Neuron (in vitro differentiated cells): ENCODE results near the gene PRRG3.

ENCODE experiments used
- H2AFZ ChIP-seq: one replicate; pipeline ENCODE4 v1.6.1; 2013; ENCODE audit warnings: low read depth, mild to moderate bottlenecking, inconsistent platforms, low read length, moderate library complexity
- H3K27me3 ChIP-seq: one replicate; pipeline ENCODE4 v1.6.1; 2013; ENCODE audit warnings: low read length; ENCODE audit not compliant: insufficient read depth
- H3K36me3 ChIP-seq: one replicate; pipeline ENCODE4 v1.6.1; 2013; ENCODE audit warnings: low read length; ENCODE audit not compliant: insufficient read depth
- H3K4me1 ChIP-seq: one replicate; pipeline ENCODE4 v1.6.1; 2013; ENCODE audit warnings: low read length; ENCODE audit not compliant: insufficient read depth
- H3K4me3 ChIP-seq: 2 replicates; pipeline ENCODE4 v1.5.1; 2013; ENCODE audit warnings: mild to moderate bottlenecking, low read length, moderate library complexity
- H3K9me3 ChIP-seq: one replicate; pipeline ENCODE4 v1.6.1; 2013; ENCODE audit warnings: low read length

The PRRG3 gene

GRCh38 chrX:151737494-151737893 lies 42.2 kb downstream of the PRRG3 start:
- Histone ChIP-seq H3K36me3 (no peaks in the 10 kb centered on the region), H2AFZ (no peak overlapping the region), H3K4me3 (no peak overlapping the region), H3K27me3 (peaks cover 8% of the 10 kb centered on the region), H3K9me3 (no peaks in the 10 kb centered on the region), H3K4me1 (no peaks in the 10 kb centered on the region)

- Histone ChIP-seq H3K4me3 (no peak overlapping the region), H2AFZ (no peak overlapping the region), H3K9me3 (no peaks in the 10 kb centered on the region), H3K27me3 (peaks cover 8% of the 10 kb centered on the region), H3K36me3 (no peaks in the 10 kb centered on the region), H3K4me1 (no peaks in the 10 kb centered on the region)
Measured at GRCh38 chrX:151738751-151739150, 43.5 kb downstream of the PRRG3 start.

GRCh38 chrX:151741606-151742005 lies 46.3 kb downstream of the PRRG3 start:
- no peak overlapping the region for H3K4me3 ChIP-seq

GRCh38 chrX:151742311-151742710 lies 47.1 kb downstream of the PRRG3 start:
- no peaks in the 10 kb centered on the region for H3K36me3 ChIP-seq
- H3K4me1 ChIP-seq = no peaks in the 10 kb centered on the region
- H3K9me3 ChIP-seq = no peaks in the 10 kb centered on the region
- H3K4me3 ChIP-seq = no peak overlapping the region
- no peak overlapping the region for H2AFZ ChIP-seq
- H3K27me3 ChIP-seq = peaks cover 5% of the 10 kb centered on the region

More at GRCh38 chrX:151741606-151742005, 46.3 kb downstream of the PRRG3 start:
- Histone ChIP-seq H3K4me1 (no peaks in the 10 kb centered on the region), H3K9me3 (no peaks in the 10 kb centered on the region), H3K36me3 (no peaks in the 10 kb centered on the region), H2AFZ (no peak overlapping the region), H3K27me3 (peaks cover 4% of the 10 kb centered on the region)

- Histone ChIP-seq H3K4me1 (no peaks in the 10 kb centered on the region), H2AFZ (no peak overlapping the region), H3K9me3 (no peaks in the 10 kb centered on the region), H3K27me3 (peaks cover 10% of the 10 kb centered on the region), H3K36me3 (no peaks in the 10 kb centered on the region), H3K4me3 (no peak overlapping the region)
Measured at GRCh38 chrX:151743651-151744470, 48.6 kb downstream of the PRRG3 start.

- no peak overlapping the region for H3K4me3 ChIP-seq
- H3K36me3 ChIP-seq = no peaks in the 10 kb centered on the region
- H2AFZ ChIP-seq = no peak overlapping the region
- H3K4me1 ChIP-seq = no peaks in the 10 kb centered on the region
- H3K27me3 ChIP-seq = peaks cover 10% of the 10 kb centered on the region
- H3K9me3 ChIP-seq = no peaks in the 10 kb centered on the region
Measured at GRCh38 chrX:151745651-151746050, 50.4 kb downstream of the PRRG3 start.

- H3K27me3 ChIP-seq = peaks cover 13% of the 10 kb centered on the region
- no peak overlapping the region for H3K4me3 ChIP-seq
- no peaks in the 10 kb centered on the region for H3K4me1 ChIP-seq
- no peaks in the 10 kb centered on the region for H3K36me3 ChIP-seq
- H3K9me3 ChIP-seq = no peaks in the 10 kb centered on the region
- no peak overlapping the region for H2AFZ ChIP-seq
Measured at GRCh38 chrX:151746502-151746901, 51.2 kb downstream of the PRRG3 start.

GRCh38 chrX:151750511-151750910 lies 55.3 kb downstream of the PRRG3 start:
- Histone ChIP-seq H3K36me3 (no peaks in the 10 kb centered on the region), H2AFZ (no peak overlapping the region), H3K4me3 (no peak overlapping the region), H3K9me3 (no peaks in the 10 kb centered on the region), H3K27me3 (peaks cover 17% of the 10 kb centered on the region), H3K4me1 (no peaks in the 10 kb centered on the region)

- Histone ChIP-seq H3K4me1 (no peaks in the 10 kb centered on the region), H3K27me3 (peaks cover 6% of the 10 kb centered on the region), H3K9me3 (no peaks in the 10 kb centered on the region), H3K36me3 (no peaks in the 10 kb centered on the region), H3K4me3 (no peak overlapping the region), H2AFZ (no peak overlapping the region)
Measured at GRCh38 chrX:151752847-151753246, 57.6 kb downstream of the PRRG3 start.

GRCh38 chrX:151753313-151754046 lies 58.2 kb downstream of the PRRG3 start:
- peaks cover 6% of the 10 kb centered on the region for H3K27me3 ChIP-seq
- H3K4me3 ChIP-seq = no peak overlapping the region
- no peaks in the 10 kb centered on the region for H3K9me3 ChIP-seq
- H2AFZ ChIP-seq = no peak overlapping the region
- no peaks in the 10 kb centered on the region for H3K4me1 ChIP-seq
- no peaks in the 10 kb centered on the region for H3K36me3 ChIP-seq

GRCh38 chrX:151754047-151754429 lies 58.8 kb downstream of the PRRG3 start:
- no peaks in the 10 kb centered on the region for H3K9me3 ChIP-seq

GRCh38 chrX:151754641-151755215 lies 59.5 kb downstream of the PRRG3 start:
- H2AFZ ChIP-seq = no peak overlapping the region
- no peaks in the 10 kb centered on the region for H3K4me1 ChIP-seq
- no peaks in the 10 kb centered on the region for H3K36me3 ChIP-seq
- H3K27me3 ChIP-seq = peaks cover 6% of the 10 kb centered on the region
- no peaks in the 10 kb centered on the region for H3K9me3 ChIP-seq
- H3K4me3 ChIP-seq = no peak overlapping the region

More at GRCh38 chrX:151754047-151754429, 58.8 kb downstream of the PRRG3 start:
- H3K4me3 ChIP-seq = no peak overlapping the region
- no peaks in the 10 kb centered on the region for H3K36me3 ChIP-seq
- H3K4me1 ChIP-seq = no peaks in the 10 kb centered on the region
- H3K27me3 ChIP-seq = peaks cover 6% of the 10 kb centered on the region
- H2AFZ ChIP-seq = no peak overlapping the region
